ENCODE measurements around the gene UBE2D2. TPM values are rescaled to one million over a fixed set of nuclear protein-coding genes. Genes with fewer than 3 reads are reported as not detected.

The UBE2D2 gene
- polyA plus RNA-seq, 3 donors, result 41.2 to 167 (median 133) TPM

- peak overlapping the region; percentile 76 for H3K4me2 ChIP-seq (replicated peaks; ENCODE audit: extremely low read depth, low read length, poor library complexity, severe bottlenecking)
- no peak for TF ChIP-seq CTCF (IDR thresholded peaks at IDR 0.05)
- peaks cover 43% of the 10 kb centered on the region for H3K79me2 ChIP-seq (ENCODE audit: insufficient read depth, low read length)
- H3K27ac Mint-ChIP-seq, result peak overlapping the region in 6 of 7 donors; percentile 81 to 96 (median 86)
- H3K27me3 Mint-ChIP-seq (ENCODE audit: low read depth in 3 of 3), result peaks cover 13 to 36% (median 24%) of the 10 kb centered on the region in 3 donors
- peaks cover 79% of the 10 kb centered on the region for H3K4me1 Mint-ChIP-seq
- peak overlapping the region; percentile 81 to 91 for H3K4me3 Mint-ChIP-seq
- 2% methylated on average over 47 of the region's 55 CpGs for WGBS (ENCODE audit: insufficient coverage)
- DNase-seq, result peak; percentile 64 to 70 (median 68)
- H3K9ac ChIP-seq (ENCODE audit: insufficient read depth, low read length, poor library complexity, severe bottlenecking), result peak overlapping the region; percentile 84
- no peaks in the 10 kb centered on the region for H3K9me3 ChIP-seq (replicated peaks in 1 of 2; ENCODE audit: control insufficient read depth in 1 of 2, insufficient read depth in 1 of 2, low read length in 2 of 2)
- peak overlapping the region; percentile 69 for H2AFZ ChIP-seq (ENCODE audit: insufficient read depth, low read depth, low read length, poor library complexity, severe bottlenecking)
- peak overlapping the region; percentile 45 to 74 (median 48) for H3K4me3 ChIP-seq (replicated peaks in 1 of 3; ENCODE audit: low read depth in 2 of 3, low read length in 3 of 3)
- H4K20me1 ChIP-seq (ENCODE audit: insufficient read depth, low read length), result peaks cover 25% of the 10 kb centered on the region
- peaks cover 0 to 2% (median 0%) of the 10 kb centered on the region in 7 donors for H3K9me3 Mint-ChIP-seq
- intact Hi-C loops (cut with micrococcal nuclease), result no loop called here
- H3K36me3 ChIP-seq (replicated peaks in 1 of 2; ENCODE audit: control insufficient read depth in 1 of 2, insufficient read depth in 2 of 2, low read length in 2 of 2), result no peaks in the 10 kb centered on the region
- peaks cover 25 to 26% of the 10 kb centered on the region in 2 donors for H3K36me3 Mint-ChIP-seq
- peaks cover 0 to 18% of the 10 kb centered on the region in 2 donors for H3K27me3 ChIP-seq (ENCODE audit: control insufficient read depth in 2 of 2, insufficient read depth in 2 of 2, low read length in 2 of 2)
- peak overlapping the region; percentile 31 to 80 for H3K27ac ChIP-seq (ENCODE audit: low read depth in 1 of 2, low read length in 2 of 2)
- peaks cover 82 to 86% of the 10 kb centered on the region in 2 donors for H3K4me1 ChIP-seq (ENCODE audit: control insufficient read depth in 1 of 2, insufficient read depth in 2 of 2, low read length in 2 of 2)
Measured at GRCh38 chr5:139668064-139668880, 107.1 kb downstream of the UBE2D2 start.

GRCh38 chr5:139668924-139669661 is 108.0 kb downstream of the UBE2D2 start:
- DNase-seq, result no peak
- H3K27me3 Mint-ChIP-seq (ENCODE audit: low read depth in 3 of 3), result peaks cover 14 to 36% (median 24%) of the 10 kb centered on the region in 3 donors
- peaks cover 74 to 78% of the 10 kb centered on the region in 2 donors for H3K4me1 ChIP-seq (ENCODE audit: control insufficient read depth in 1 of 2, insufficient read depth in 2 of 2, low read length in 2 of 2)
- peaks cover 70% of the 10 kb centered on the region for H3K4me1 Mint-ChIP-seq
- peak overlapping the region; percentile 76 for H3K4me2 ChIP-seq (replicated peaks; ENCODE audit: extremely low read depth, low read length, poor library complexity, severe bottlenecking)
- intact Hi-C loops (cut with micrococcal nuclease), result no loop called here
- no peak for TF ChIP-seq CTCF (IDR thresholded peaks at IDR 0.05)
- peaks cover 32% of the 10 kb centered on the region for H4K20me1 ChIP-seq (ENCODE audit: insufficient read depth, low read length)
- peak overlapping the region in 5 of 7 donors; percentile 18 to 96 (median 71) for H3K27ac Mint-ChIP-seq
- H3K9me3 ChIP-seq (replicated peaks in 1 of 2; ENCODE audit: control insufficient read depth in 1 of 2, insufficient read depth in 1 of 2, low read length in 2 of 2), result no peaks in the 10 kb centered on the region
- peaks cover 37% of the 10 kb centered on the region for H3K79me2 ChIP-seq (ENCODE audit: insufficient read depth, low read length)
- no peaks in the 10 kb centered on the region for H3K36me3 ChIP-seq (replicated peaks in 1 of 2; ENCODE audit: control insufficient read depth in 1 of 2, insufficient read depth in 2 of 2, low read length in 2 of 2)
- H2AFZ ChIP-seq (ENCODE audit: insufficient read depth, low read depth, low read length, poor library complexity, severe bottlenecking), result no peak overlapping the region
- H3K4me3 Mint-ChIP-seq, result peak overlapping the region; percentile 81 to 91
- peaks cover 22 to 23% of the 10 kb centered on the region in 2 donors for H3K36me3 Mint-ChIP-seq
- peak overlapping the region in 1 of 2 donors; percentile 80 for H3K27ac ChIP-seq (ENCODE audit: low read depth in 1 of 2, low read length in 2 of 2)
- peaks cover 0 to 2% (median 0%) of the 10 kb centered on the region in 7 donors for H3K9me3 Mint-ChIP-seq
- peak overlapping the region; percentile 84 for H3K9ac ChIP-seq (ENCODE audit: insufficient read depth, low read length, poor library complexity, severe bottlenecking)
- H3K4me3 ChIP-seq (replicated peaks in 1 of 3; ENCODE audit: low read depth in 2 of 3, low read length in 3 of 3), result peak overlapping the region in 2 of 3 experiments; percentile 45 to 74
- 60% methylated on average over 6 of the region's 18 CpGs for WGBS (ENCODE audit: insufficient coverage)
- H3K27me3 ChIP-seq (ENCODE audit: control insufficient read depth in 2 of 2, insufficient read depth in 2 of 2, low read length in 2 of 2), result peaks cover 0 to 18% of the 10 kb centered on the region in 2 donors

Data from CD14-positive monocyte (primary cell).